ENCODE measurements around the gene NPB.

GRCh38 chr17:81933178-81933699 is 31.2 kb downstream of the NPB start:
- TF ChIP-seq REST (IDR thresholded peaks at IDR 0.05; ENCODE audit: insufficient read depth in 1 of 2, low read depth in 2 of 2, low read length in 2 of 2) = no peak
- TF ChIP-seq TAF1 (IDR thresholded peaks at IDR 0.05; ENCODE audit: borderline replicate concordance, insufficient read depth, low read length) = no peak
